SK-N-MC (cell line): ENCODE data around the gene ATP7B.

Experiments used
- EZH2 ChIP-seq: fragments of 200-600 bp; sonication (generic); IDR thresholded peaks from one replicate; pipeline ENCODE4 v1.6.1; 2017; ENCODE audit warnings: antibody characterized with exemption
- FOXP2 ChIP-seq: optimal IDR thresholded peaks from 2 replicates; pipeline ENCODE3; 2011; ENCODE audit warnings: mild to moderate bottlenecking, moderate library complexity; ENCODE audit not compliant: insufficient read depth; ENCODE audit errors: extremely low read length, control extremely low read depth
- POLR2AphosphoS5 ChIP-seq: IDR thresholded peaks from 2 replicates; pipeline ENCODE4 v1.6.1; 2012; ENCODE audit warnings: mild to moderate bottlenecking, low read depth, low read length, borderline replicate concordance

- TF ChIP-seq EZH2 (no peak), POLR2AphosphoS5 (no peak), FOXP2 (no peak)
Observed at GRCh38 chr13:51895906-51896888, 115.1 kb downstream of the ATP7B start.
